Effector memory CD8-positive, alpha-beta T cell (primary cell): ENCODE data around the gene TUBA4A.

Experiments
- ATAC-seq: fragments of 150-1000 bp; cut with Tn5 transposase; replicated peaks from 2 replicates; pipeline ENCODE4 v1.10.0; 2021; ENCODE audit warnings: mild to moderate bottlenecking, moderate library complexity
- DNase-seq, 3 experiments: peaks; one replicate each; pipeline ENCODE4 v3.0.0; 2021
- H3K27ac Mint-ChIP-seq, 2 donors: one replicate each; pipeline ENCODE4 v1.8.0; 2022; ENCODE audit warnings: mild to moderate bottlenecking in 2 of 2, mixed read lengths in 2 of 2, moderate library complexity in 2 of 2
- H3K27me3 Mint-ChIP-seq, 2 donors: one replicate each; pipeline ENCODE4 v1.8.0; 2022; ENCODE audit warnings: mixed read lengths in 2 of 2
- H3K36me3 Mint-ChIP-seq: one replicate; pipeline ENCODE4 v1.8.0; 2022; ENCODE audit warnings: mild to moderate bottlenecking, moderate library complexity, mixed read lengths; ENCODE audit not compliant: insufficient read depth
- H3K4me1 Mint-ChIP-seq, 2 donors: one replicate each; pipeline ENCODE4 v1.8.0; 2022; ENCODE audit warnings: low read depth in 2 of 2, mixed read lengths in 2 of 2
- H3K4me3 Mint-ChIP-seq, 2 donors: one replicate each; pipeline ENCODE4 v1.8.0; 2022; ENCODE audit warnings: mild to moderate bottlenecking in 2 of 2, mixed read lengths in 2 of 2, moderate library complexity in 2 of 2
- H3K9me3 Mint-ChIP-seq, 2 donors: one replicate each; pipeline ENCODE4 v1.8.0; 2022; ENCODE audit warnings: mixed read lengths in 2 of 2

TUBA4A gene

DNA sequence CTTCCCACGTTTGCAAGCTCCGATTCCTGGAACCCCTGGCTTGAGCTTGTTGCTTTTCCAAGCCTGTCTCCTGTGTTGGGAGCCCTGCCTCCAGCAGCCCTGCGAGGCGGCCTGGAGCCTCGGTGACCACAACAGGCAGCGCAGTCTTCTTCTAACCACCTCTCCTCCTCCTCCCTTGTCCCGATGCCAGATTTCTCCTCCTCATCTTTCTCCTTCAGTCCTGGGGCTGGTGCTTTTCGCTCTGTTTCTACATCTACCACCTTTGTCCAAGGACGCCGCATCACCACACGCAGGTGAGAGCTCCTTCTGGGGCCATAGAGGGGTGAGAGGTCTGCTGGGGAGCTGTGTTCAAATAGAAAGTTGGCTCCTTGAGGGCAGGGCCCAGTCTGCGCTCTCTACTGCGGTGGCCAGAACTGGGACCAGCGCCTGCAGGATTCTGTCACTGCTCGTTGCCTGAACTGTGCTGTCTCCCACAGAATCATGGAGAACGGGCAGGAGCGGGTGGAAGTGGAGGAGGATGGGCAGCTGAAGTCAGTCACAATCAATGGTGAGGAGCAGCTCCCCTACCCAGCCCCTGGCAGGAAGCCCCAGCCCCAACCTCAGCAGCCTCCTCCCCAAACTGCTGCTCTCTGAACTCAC is 29.3 kb upstream of the TUBA4A start:
- no peaks in the 10 kb centered on the region for H3K9me3 Mint-ChIP-seq
- H3K27ac Mint-ChIP-seq = peak overlapping the region; percentile 46 to 93
- H3K27me3 Mint-ChIP-seq = no peaks in the 10 kb centered on the region
- ATAC-seq (no peak), DNase-seq (no peak)
- no peak overlapping the region for H3K4me3 Mint-ChIP-seq
- peaks cover 74% of the 10 kb centered on the region for H3K36me3 Mint-ChIP-seq
- H3K4me1 Mint-ChIP-seq = peaks cover 22 to 29% of the 10 kb centered on the region in 2 donors

DNA sequence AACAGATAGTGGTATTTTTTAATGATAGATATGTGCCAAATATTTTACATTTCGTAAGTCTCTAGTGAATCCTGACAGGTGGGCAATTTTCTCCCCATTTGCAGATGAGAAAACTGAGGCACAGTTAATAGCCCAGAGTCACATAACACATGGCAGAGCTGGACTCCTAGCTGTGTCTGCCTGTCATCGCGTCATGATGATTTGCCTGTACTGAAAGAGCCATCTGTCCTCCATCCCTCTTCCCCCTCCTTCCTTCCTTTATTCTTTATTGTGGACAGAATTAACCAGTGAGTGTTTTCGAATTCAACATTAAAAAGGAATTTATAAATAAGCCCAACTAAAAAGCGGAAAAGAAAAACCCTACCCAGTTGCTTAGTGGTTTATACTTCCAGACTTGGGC is 28.7 kb upstream of the TUBA4A start:
- H3K4me1 Mint-ChIP-seq = peaks cover 29 to 35% of the 10 kb centered on the region in 2 donors
- DNase-seq = no peak

DNA sequence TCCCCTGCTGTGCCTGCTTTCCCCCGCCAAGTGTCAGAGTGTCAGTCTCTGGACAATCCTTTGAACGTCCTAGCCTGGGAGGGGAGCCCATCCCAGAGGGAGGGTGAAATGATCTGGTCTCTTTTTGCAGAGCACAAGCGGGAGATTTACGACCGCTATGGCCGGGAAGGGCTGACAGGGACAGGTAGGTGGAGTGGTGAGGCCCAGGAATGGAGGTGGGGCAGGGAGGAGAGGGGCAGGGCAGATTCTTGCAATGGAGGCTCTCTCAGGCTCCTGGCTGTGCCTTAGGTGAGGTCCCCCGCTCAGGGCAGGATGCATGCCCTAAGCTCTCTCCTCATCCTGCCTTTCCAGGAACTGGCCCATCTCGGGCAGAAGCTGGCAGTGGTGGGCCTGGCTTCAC is 27.9 kb upstream of the TUBA4A start:
- Mint-ChIP-seq H3K4me3 (no peak overlapping the region), H3K36me3 (peaks cover 73% of the 10 kb centered on the region), H3K9me3 (no peaks in the 10 kb centered on the region), H3K27me3 (no peaks in the 10 kb centered on the region), H3K4me1 (peaks cover 30 to 37% of the 10 kb centered on the region in 2 donors), H3K27ac (peak overlapping the region; percentile 98 to 99)
- DNase-seq = no peak
- no peak for ATAC-seq

More for the DNA sequence above, 28.7 kb upstream of the TUBA4A start:
- H3K4me3 Mint-ChIP-seq = no peak overlapping the region
- no peak for ATAC-seq
- H3K27me3 Mint-ChIP-seq = no peaks in the 10 kb centered on the region
- H3K9me3 Mint-ChIP-seq = no peaks in the 10 kb centered on the region
- peaks cover 74% of the 10 kb centered on the region for H3K36me3 Mint-ChIP-seq
- H3K27ac Mint-ChIP-seq = peak overlapping the region; percentile 39 to 93

DNA sequence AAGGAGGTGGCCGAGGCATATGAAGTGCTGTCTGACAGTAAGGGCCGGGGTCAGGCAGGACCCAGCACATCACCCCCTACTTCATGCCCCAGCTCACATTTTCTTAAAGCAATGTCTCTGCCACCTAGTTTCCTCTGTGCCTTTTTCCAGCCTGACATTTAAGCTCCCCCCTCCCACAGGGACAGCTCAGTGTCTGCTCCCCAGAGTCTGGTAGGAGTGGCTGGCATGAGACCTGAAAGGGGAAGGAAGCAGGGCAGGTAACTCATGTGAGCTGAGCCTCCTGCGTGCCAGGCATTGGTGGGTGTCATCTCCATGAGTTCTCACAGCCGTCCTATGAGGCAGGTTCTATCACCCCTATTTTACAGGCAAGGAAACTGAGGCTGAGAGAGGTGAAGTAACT is 26.9 kb upstream of the TUBA4A start:
- no peak for DNase-seq
- Mint-ChIP-seq H3K4me3 (peak overlapping the region; percentile 83 to 84), H3K27me3 (no peaks in the 10 kb centered on the region), H3K4me1 (peaks cover 30 to 37% of the 10 kb centered on the region in 2 donors), H3K9me3 (no peaks in the 10 kb centered on the region), H3K27ac (peak overlapping the region; percentile 98 to 99), H3K36me3 (peaks cover 69% of the 10 kb centered on the region)
- ATAC-seq = no peak

DNA sequence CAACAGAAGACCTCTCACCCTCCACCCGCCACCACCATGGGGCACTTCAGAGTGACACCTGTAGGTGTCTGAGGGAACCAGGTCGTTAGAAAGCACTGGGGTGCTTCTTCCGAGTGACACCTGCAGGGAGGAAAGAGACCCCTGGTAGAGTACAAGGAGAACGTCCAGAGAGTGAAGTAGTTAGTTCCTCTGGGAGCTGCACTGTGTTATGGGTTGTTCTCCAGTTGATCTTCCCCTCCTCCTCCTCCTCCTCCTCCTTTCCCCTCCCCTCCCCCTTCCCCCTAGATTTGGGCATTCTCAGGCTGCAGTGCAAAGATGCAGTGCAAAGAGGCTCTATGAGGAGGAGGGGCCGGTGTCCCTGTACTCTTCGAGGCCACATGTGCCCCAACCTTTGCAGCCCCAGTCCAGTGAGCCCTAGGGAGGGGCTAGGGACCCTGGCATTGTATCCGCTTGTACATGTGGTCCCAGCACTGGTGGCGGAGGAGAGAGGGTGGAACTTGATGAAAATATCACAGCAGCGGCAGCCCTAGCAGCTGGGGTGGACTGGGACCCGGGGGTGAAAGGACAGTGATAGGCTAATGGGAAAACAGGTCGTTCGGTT is 26.3 kb upstream of the TUBA4A start:
- Mint-ChIP-seq H3K9me3 (no peaks in the 10 kb centered on the region), H3K4me3 (peak overlapping the region; percentile 83 to 84), H3K4me1 (peaks cover 28 to 37% of the 10 kb centered on the region in 2 donors), H3K27ac (peak overlapping the region; percentile 98 to 99), H3K27me3 (no peaks in the 10 kb centered on the region), H3K36me3 (peaks cover 64% of the 10 kb centered on the region)
- no peak for DNase-seq
- no peak for ATAC-seq

DNA sequence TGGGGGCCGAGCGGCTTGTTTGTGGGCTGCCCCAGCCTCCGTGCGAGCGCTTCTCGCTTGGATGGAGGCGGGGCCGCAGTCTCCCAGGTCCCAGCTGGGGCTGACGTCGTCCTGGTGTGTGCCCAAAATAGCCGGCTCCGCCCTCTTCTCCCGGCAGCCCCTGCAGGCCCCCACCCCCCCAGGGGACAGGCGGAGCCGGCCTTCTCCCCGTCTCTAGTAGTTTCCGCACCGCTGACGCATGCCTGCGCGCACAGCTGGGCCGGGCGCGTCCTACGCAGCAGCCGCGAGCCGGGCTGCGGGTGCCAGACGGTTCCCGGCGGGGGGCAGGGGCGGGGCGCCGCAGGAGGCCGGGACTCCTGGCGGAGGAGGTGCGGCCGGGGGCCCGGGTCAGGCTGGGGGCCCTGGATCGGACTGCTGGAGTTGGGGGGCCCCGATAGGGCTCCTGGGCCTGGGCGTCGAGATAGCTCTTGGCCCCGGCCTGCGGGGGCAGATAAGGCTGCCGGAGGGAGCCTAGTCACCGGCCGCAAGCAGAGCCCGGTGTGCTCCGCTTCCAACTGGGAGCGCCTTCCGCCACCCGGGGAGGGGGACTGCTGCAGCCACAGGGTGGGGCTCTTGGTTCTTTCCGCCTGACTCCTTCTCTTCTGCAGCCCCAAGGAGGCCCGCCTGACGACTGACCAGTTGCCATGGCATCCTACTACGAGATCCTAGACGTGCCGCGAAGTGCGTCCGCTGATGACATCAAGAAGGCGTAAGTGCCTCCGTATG is 25.6 kb upstream of the TUBA4A start, which contains the start of gene DNAJB2:
Gene DNAJB2, plus strand, starts transcription at position 216 of the 765 bp plus-strand sequence. Its CDS starts 468 bp downstream, at position 684.
- peak within 1 kb of the TSS; percentile 83 to 84 for H3K4me3 Mint-ChIP-seq
- peaks cover 28 to 37% of the 10 kb centered on the region in 2 donors for H3K4me1 Mint-ChIP-seq
- no peaks in the 10 kb centered on the region for H3K27me3 Mint-ChIP-seq
- DNase-seq (peak; percentile 98 to 99 (median 99)), ATAC-seq (peak; percentile 77)
- H3K9me3 Mint-ChIP-seq = no peaks in the 10 kb centered on the region
- H3K27ac Mint-ChIP-seq = peak within 1 kb of the TSS; percentile 98 to 99
- H3K36me3 Mint-ChIP-seq = peaks cover 62% of the 10 kb centered on the region

DNA sequence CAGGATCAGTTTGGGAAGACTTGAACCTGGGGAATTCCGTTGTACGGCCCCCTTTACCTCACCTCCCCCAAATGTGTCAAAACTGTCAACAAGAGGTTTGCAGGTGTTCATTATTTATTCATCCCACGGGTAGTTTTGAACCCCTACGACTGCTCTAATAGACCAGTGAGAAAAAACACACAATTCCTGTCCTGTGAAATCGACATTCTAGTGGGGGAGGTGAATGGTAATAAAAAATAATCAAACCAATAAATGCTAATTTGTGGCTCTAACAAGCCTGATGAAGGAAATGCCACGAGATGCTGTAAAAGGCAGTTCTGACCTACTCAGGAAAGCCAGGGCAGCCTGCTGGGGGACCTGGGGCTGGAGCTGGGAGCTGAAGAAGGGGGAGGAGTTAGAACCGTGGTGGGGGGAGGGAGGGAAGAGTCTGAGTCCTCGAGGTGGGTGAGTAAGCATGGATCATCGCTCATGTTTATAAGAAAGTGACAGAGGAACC is 25.0 kb upstream of the TUBA4A start:
- Mint-ChIP-seq H3K27me3 (no peaks in the 10 kb centered on the region), H3K4me1 (peaks cover 28 to 37% of the 10 kb centered on the region in 2 donors), H3K36me3 (peaks cover 56% of the 10 kb centered on the region), H3K4me3 (peak overlapping the region; percentile 83 to 84), H3K9me3 (no peaks in the 10 kb centered on the region), H3K27ac (peak overlapping the region; percentile 98 to 99)
- ATAC-seq (no peak), DNase-seq (no peak)

DNA sequence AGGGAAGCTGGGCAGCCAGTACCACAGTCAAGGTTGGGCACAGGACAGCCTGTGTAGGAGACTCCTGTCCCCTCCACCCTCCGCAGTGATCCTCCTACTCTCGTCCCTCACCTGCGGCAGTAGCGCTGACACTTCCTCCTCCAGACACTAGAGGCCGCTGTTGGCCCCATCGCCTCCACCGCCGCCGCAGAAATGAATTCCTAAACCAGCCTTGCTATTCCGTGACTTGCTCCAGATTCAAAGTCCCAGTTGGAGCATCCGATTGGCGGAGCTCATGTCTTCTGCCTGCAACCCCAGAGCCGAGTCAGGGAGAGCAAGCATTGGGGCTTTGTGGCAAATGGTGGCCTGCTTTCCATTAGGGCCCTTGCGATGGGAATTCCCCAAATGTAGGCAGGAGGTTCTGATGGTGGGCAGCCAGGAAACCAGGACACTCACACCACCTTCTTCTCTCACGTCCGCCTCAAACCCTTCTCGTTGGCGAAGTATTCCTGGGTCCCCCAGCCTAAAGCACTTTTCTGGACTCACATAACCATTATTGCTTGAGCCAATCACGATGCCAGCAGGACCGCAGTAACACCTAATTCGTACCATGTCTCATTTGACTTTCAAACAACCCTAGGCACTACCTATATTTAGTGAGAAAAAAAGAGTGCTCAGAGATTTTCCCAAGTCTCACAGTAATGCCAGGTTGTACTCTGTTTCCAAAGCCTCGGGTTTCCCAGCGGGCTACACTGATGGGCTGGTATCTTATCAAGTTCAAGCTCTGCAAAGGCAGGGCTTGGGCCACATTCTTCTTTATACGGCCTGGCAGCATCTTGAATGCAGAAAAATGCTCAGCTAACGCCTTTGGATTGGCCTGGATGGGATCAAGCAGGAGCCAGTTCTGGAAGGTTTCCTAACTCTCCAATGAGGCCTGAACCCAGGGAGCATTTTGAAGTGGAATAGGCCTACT is 24.3 kb upstream of the TUBA4A start:
- Mint-ChIP-seq H3K27me3 (no peaks in the 10 kb centered on the region), H3K4me1 (peaks cover 28 to 34% of the 10 kb centered on the region in 2 donors), H3K27ac (peak overlapping the region; percentile 98 to 99), H3K36me3 (peaks cover 48% of the 10 kb centered on the region), H3K9me3 (no peaks in the 10 kb centered on the region), H3K4me3 (peak overlapping the region; percentile 83 to 84)
- no peak for ATAC-seq
- peak; percentile 68 to 77 (median 70) for DNase-seq

DNA sequence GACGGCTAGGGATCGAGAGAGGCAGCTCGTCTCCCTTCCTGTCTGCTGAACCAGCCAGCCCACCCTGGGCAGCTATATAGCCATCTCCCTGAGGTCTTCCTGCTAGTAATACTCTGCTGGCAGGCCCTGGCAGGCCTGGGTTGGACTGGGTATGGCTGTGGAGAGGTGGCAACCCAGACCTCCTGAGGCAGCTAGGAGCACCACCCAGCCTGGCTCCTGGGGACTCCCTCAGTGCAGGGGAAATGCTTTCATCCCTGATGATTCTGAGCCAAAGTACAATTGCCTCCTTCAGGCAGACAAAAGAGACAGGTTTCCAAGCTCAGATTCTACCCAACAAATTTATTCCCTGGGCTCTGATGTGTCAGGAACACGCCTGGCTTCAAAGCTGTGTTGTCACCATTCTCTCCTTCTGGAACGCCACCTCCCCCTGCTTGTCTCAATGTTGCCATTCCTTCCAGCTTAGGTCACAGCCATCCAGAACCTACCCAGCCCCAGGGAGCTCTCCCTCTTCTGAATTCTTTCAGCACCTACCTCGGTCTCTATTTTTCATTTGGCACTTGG is 20.7 kb upstream of the TUBA4A start:
- no peaks in the 10 kb centered on the region for H3K9me3 Mint-ChIP-seq
- no peak for ATAC-seq
- peaks cover 15% of the 10 kb centered on the region for H3K36me3 Mint-ChIP-seq
- no peak for DNase-seq
- no peaks in the 10 kb centered on the region for H3K27me3 Mint-ChIP-seq
- peaks cover 18 to 19% of the 10 kb centered on the region in 2 donors for H3K4me1 Mint-ChIP-seq
- no peak overlapping the region for H3K27ac Mint-ChIP-seq
- no peak overlapping the region for H3K4me3 Mint-ChIP-seq

DNA sequence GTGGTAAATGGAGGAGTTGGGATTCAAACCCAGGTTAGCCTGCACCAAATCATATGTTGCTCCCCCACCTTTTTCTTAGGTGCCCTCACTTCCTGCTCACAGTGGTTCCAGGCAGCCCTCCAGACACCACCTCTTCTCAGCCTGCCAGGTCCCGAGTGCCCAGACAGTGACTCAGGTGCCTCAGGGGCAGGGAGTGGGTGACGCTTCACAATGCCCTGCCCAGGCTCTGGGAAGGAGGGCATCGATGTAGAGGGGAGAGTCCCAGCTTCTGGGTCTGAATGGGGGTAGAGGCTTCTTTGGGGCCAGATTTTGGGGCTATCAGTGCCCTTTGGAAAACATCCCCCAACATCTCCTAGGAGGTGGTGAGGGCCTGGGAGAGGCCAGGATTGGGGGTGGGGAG is 20.2 kb upstream of the TUBA4A start:
- DNase-seq (no peak), ATAC-seq (no peak)
- Mint-ChIP-seq H3K27ac (no peak overlapping the region), H3K9me3 (no peaks in the 10 kb centered on the region), H3K36me3 (peaks cover 10% of the 10 kb centered on the region), H3K27me3 (no peaks in the 10 kb centered on the region), H3K4me3 (no peak overlapping the region), H3K4me1 (peaks cover 17% of the 10 kb centered on the region in 2 donors)

DNA sequence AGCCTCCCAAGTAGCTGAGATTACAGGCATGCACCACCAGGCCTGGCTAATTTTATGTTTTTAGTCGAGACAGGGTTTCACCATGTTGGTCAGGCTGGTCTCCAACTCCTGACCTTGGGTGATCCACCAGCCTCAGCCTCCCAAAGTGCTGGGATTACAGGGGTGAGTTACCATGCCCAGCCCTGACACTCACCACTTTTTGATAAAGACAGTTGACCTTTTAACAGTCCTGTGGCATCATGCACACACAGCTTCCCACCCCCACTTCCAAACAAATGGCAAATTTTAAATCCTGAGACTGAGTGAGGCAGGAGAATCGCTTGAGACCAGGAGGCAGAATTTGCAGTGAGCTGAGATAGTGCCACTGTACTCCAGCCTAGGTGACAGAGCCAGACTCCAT is 19.3 kb upstream of the TUBA4A start:
- H3K9me3 Mint-ChIP-seq = no peaks in the 10 kb centered on the region
- H3K27me3 Mint-ChIP-seq = no peaks in the 10 kb centered on the region
- ATAC-seq (no peak), DNase-seq (no peak)
- H3K4me3 Mint-ChIP-seq = no peak overlapping the region
- H3K27ac Mint-ChIP-seq = no peak overlapping the region
- H3K36me3 Mint-ChIP-seq = peaks cover 2% of the 10 kb centered on the region
- H3K4me1 Mint-ChIP-seq = peaks cover 8% of the 10 kb centered on the region in 2 donors

DNA sequence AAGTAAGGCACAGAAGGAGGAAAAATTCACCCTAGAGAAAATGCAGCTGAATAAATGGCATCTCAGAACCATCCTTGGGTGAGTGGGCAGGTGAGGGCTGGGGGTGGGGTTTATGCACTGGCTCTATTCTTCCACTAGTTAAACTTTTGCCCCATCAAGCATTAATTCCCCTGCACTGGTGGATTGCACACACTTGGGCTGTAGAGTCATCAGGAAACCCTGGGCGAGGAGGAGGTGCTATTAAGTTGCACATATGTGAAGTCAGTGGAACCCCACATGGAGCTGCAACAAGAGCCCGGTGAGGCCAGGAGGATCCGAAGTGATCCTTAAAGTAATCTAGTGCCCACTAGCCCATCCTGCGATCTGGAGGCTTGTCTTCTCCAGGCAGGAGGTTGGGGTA is 18.6 kb upstream of the TUBA4A start:
- no peak for DNase-seq
- no peak for ATAC-seq
- Mint-ChIP-seq H3K9me3 (no peaks in the 10 kb centered on the region), H3K27me3 (no peaks in the 10 kb centered on the region), H3K36me3 (no peaks in the 10 kb centered on the region), H3K4me1 (peaks cover 1 to 2% of the 10 kb centered on the region in 2 donors), H3K27ac (no peak overlapping the region), H3K4me3 (no peak overlapping the region)
